ENCODE data around the gene AMBN. TPM values are rescaled to one million over a fixed set of nuclear protein-coding genes. Genes with fewer than 3 reads are reported as not detected.

The AMBN gene
- total RNA-seq, 1 experiment from 2014 or later: not detected

DNA sequence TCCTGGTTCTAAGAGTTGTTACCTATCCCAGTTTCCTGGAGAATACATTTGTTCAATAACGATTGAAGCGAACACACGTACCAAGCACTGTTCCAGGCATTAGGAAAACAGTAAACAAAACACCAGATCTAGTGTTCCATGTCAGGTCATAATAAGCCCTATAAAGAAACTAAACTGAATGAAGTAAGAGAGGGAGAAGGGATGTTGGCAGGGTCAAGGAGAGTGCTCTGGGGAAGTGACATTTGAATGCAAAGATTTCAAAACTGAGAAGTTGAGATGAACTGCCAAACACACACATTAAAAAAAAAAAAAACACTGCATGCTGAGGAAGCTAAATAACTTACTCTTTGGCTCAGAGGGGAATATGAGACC, 22.1 kb downstream of the AMBN start:
- Histone ChIP-seq H3K9me3 (ENCODE audit: control insufficient read depth, insufficient read depth, low read depth, low read length) (no peaks in the 10 kb centered on the region), H3K27me3 (ENCODE audit: control insufficient read depth, insufficient read depth, low read length) (no peaks in the 10 kb centered on the region), H3K4me1 (ENCODE audit: control insufficient read depth, insufficient read depth, low read length) (no peaks in the 10 kb centered on the region), H3K27ac (ENCODE audit: low read length) (no peak overlapping the region), H3K4me3 (ENCODE audit: low read depth in 2 of 2, low read length in 2 of 2) (no peak overlapping the region), H3K36me3 (ENCODE audit: control insufficient read depth, insufficient read depth, low read length) (no peaks in the 10 kb centered on the region)
- intact Hi-C loops (cut with micrococcal nuclease; ENCODE audit: unreplicated experiment) (no loop called here), in situ Hi-C loops (cut with HindIII; ENCODE audit: low pct_unique_long_range_greater_than_20kb, low sequenced_read_pairs) (no loop called here)
- TF ChIP-seq CTCF (IDR thresholded peaks at IDR 0.05): no peak
- TF ChIP-seq POLR2AphosphoS5 (IDR thresholded peaks at IDR 0.05; ENCODE audit: low read depth, low read length): no peak
- TF ChIP-seq, protein P1, sequence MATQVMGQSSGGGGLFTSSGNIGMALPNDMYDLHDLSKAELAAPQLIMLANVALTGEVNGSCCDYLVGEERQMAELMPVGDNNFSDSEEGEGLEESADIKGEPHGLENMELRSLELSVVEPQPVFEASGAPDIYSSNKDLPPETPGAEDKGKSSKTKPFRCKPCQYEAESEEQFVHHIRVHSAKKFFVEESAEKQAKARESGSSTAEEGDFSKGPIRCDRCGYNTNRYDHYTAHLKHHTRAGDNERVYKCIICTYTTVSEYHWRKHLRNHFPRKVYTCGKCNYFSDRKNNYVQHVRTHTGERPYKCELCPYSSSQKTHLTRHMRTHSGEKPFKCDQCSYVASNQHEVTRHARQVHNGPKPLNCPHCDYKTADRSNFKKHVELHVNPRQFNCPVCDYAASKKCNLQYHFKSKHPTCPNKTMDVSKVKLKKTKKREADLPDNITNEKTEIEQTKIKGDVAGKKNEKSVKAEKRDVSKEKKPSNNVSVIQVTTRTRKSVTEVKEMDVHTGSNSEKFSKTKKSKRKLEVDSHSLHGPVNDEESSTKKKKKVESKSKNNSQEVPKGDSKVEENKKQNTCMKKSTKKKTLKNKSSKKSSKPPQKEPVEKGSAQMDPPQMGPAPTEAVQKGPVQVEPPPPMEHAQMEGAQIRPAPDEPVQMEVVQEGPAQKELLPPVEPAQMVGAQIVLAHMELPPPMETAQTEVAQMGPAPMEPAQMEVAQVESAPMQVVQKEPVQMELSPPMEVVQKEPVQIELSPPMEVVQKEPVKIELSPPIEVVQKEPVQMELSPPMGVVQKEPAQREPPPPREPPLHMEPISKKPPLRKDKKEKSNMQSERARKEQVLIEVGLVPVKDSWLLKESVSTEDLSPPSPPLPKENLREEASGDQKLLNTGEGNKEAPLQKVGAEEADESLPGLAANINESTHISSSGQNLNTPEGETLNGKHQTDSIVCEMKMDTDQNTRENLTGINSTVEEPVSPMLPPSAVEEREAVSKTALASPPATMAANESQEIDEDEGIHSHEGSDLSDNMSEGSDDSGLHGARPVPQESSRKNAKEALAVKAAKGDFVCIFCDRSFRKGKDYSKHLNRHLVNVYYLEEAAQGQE (IDR thresholded peaks at IDR 0.05; ENCODE audit: insufficient read depth in 1 of 2, low read depth in 2 of 2, low read length in 1 of 2): no peak
- TF ChIP-seq TCF7L2 (IDR thresholded peaks at IDR 0.05; ENCODE audit: low read depth, low read length): no peak
- TF ChIP-seq SIN3A (IDR thresholded peaks at IDR 0.05; ENCODE audit: borderline replicate concordance, insufficient read depth, low read depth, low read length): no peak
- CTCF ChIA-PET: no interaction called here
- BruUV-seq (replicated peaks): no TSS peak
- no peak for ATAC-seq
- DNase-seq (ENCODE audit: low read depth, low spot score): no peak
- POLR2A ChIA-PET: no interaction called here

GRCh38 chr4:70619288-70619687, 27.2 kb downstream of the AMBN start:
- H3K4me3 ChIP-seq (ENCODE audit: low read depth in 2 of 2, low read length in 2 of 2): no peak overlapping the region
- H3K4me1 ChIP-seq (ENCODE audit: control insufficient read depth, insufficient read depth, low read length): no peaks in the 10 kb centered on the region
- H3K36me3 ChIP-seq (ENCODE audit: control insufficient read depth, insufficient read depth, low read length): no peaks in the 10 kb centered on the region
- CTCF ChIA-PET: no interaction called here
- BruUV-seq (replicated peaks): no TSS peak
- in situ Hi-C loops (cut with HindIII; ENCODE audit: low pct_unique_long_range_greater_than_20kb, low sequenced_read_pairs) (no loop called here), intact Hi-C loops (cut with micrococcal nuclease; ENCODE audit: unreplicated experiment) (no loop called here)
- H3K27ac ChIP-seq (ENCODE audit: low read length): no peak overlapping the region
- no peaks in the 10 kb centered on the region for H3K9me3 ChIP-seq (ENCODE audit: control insufficient read depth, insufficient read depth, low read depth, low read length)
- POLR2A ChIA-PET: interaction anchor here (0.5 kb wide), 1 partner anchor 391 kb away, joined by 5 read pairs; no protein-coding TSS in a partner anchor
- TF ChIP-seq, protein P1 (IDR thresholded peaks at IDR 0.05; ENCODE audit: insufficient read depth in 1 of 2, low read depth in 2 of 2, low read length in 1 of 2): no peak
- no peak for TF ChIP-seq SIN3A (IDR thresholded peaks at IDR 0.05; ENCODE audit: borderline replicate concordance, insufficient read depth, low read depth, low read length)
- TF ChIP-seq TCF7L2 (IDR thresholded peaks at IDR 0.05; ENCODE audit: low read depth, low read length): no peak
- no peak for TF ChIP-seq CTCF (IDR thresholded peaks at IDR 0.05)
- no peak for TF ChIP-seq POLR2AphosphoS5 (IDR thresholded peaks at IDR 0.05; ENCODE audit: low read depth, low read length)
- DNase-seq (ENCODE audit: low read depth, low spot score): no peak
- no peaks in the 10 kb centered on the region for H3K27me3 ChIP-seq (ENCODE audit: control insufficient read depth, insufficient read depth, low read length)
- ATAC-seq: no peak

All from Panc1 (cell line).